Measurements from ENCODE around the gene PROM1.

PROM1 gene

DNA sequence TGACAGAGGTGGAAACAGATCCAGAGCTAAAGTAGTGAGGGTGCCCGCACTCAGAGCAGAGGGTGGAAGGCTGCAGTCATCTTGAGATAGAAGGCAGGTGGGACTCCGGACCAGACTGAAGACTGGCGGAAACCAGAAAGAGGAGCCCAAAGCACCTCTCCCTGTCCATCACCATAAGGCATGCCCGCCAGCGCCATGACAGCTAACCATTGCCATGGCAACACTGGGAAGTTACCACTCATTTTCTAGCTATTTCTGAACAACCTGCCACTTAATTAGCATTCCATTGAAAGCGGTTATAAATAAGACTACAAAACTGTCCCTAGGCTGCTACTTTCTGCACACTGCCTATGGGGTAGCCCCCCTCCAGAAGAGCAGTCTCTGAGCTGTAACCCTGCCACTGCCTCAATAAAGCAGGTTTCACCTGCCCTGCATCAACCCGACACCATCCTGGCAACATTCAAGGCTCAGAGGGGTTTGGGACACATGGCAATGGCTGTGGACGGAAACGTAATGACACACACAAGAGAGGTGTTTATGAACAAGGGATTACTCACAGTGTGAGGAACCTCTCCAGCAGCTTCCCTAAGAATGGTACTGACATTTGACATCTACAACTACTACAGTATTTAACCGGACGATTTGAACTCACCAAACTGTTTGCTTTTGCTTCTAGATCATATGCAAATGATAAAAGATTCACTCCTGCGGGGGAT, 93.1 kb downstream of the PROM1 start:
- no peak for TF ChIP-seq POLR2A (IDR thresholded peaks at IDR 0.05; ENCODE audit: low read depth, low read length)
- no peak for FAIRE-seq
- DNase-seq (ENCODE audit: insufficient read length, low spot score) = no peak

DNA sequence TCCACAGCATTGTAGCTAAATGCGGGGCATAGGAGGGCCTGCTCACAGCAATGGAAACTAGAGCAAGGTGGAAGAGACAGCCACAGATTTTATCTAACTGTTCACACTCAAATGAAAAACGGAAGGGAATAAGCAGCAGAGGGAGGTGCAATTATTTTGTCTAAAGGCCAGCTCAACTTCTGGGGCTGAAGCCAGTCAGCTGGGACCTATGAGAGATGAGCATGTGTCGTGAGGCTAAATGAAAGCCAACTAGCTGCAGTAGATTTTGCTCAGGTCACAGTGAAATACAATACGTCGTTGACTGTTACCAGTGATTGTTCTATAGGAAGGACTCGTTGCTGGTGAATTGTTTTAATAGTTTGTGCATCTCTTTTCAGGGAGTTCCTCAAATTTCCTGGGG, 94.4 kb downstream of the PROM1 start:
- DNase-seq (ENCODE audit: insufficient read length, low spot score) (no peak), FAIRE-seq (no peak)
- no peak for TF ChIP-seq POLR2A (IDR thresholded peaks at IDR 0.05; ENCODE audit: low read depth, low read length)

DNA sequence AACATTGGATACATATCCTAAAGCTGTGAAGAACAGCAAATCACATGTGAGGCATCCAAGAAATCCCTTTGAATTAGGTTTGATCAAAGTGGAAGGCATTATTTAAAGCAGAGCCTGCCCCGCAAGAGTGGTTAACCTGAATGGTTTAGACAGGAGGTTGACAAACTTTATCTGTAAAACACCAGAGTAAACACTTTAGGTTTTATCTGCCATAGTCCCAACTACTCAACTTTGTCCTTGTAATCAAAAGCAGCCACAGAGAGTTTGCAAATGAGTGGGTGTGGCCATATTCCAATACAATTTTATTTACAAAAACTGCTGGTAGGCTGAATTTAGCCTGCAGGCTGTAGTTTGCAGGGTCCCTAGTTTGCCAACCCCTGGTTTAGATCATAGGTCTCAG, 95.6 kb downstream of the PROM1 start:
- DNase-seq (ENCODE audit: insufficient read length, low spot score) = no peak
- TF ChIP-seq POLR2A (IDR thresholded peaks at IDR 0.05; ENCODE audit: low read depth, low read length) = no peak
- no peak for FAIRE-seq

DNA sequence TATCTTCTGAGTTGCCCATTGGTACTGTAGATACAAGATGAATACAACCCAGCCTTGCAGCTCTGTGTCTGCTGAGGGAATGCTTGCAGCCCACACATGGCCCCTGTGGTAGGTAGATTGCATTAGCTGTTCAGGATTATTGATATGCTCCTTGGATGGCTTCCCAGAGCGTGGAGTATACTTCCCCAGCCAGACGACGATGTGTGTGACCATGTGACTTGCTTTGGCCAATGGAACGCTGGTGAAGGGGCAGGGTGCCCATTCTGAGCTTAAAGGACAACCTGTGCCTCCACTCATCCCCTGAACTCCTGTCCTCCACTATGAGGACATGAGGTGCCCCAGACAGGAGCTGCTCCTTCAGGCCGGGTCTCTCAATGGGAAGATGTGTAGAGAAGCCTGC, 96.9 kb downstream of the PROM1 start:
- FAIRE-seq = no peak

DNA sequence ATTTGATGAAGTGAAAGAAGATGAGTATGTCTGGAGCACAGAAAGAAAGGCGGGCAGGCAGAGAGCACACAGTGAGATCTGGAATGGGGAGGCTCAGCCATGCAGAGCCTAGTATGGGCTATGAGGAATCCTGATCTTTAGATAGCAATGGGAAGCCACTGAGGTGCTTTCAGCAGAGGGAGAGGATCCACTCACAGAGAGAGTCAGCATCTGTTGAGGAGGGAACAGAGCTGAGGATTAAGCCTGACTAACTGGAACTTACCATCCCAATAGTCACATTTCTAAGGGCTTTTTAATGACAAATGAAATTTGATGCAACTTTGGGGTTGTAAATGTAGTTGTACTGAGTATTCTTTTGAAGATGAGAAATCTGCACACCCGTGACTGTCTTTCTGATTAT, 100.2 kb downstream of the PROM1 start:
- no peak for TF ChIP-seq POLR2A (IDR thresholded peaks at IDR 0.05; ENCODE audit: low read depth, low read length)
- no peak for DNase-seq (ENCODE audit: insufficient read length, low spot score)
- FAIRE-seq = no peak

More for the DNA sequence above, 96.9 kb downstream of the PROM1 start:
- DNase-seq (ENCODE audit: insufficient read length, low spot score) = no peak
- no peak for TF ChIP-seq POLR2A (IDR thresholded peaks at IDR 0.05; ENCODE audit: low read depth, low read length)

DNA sequence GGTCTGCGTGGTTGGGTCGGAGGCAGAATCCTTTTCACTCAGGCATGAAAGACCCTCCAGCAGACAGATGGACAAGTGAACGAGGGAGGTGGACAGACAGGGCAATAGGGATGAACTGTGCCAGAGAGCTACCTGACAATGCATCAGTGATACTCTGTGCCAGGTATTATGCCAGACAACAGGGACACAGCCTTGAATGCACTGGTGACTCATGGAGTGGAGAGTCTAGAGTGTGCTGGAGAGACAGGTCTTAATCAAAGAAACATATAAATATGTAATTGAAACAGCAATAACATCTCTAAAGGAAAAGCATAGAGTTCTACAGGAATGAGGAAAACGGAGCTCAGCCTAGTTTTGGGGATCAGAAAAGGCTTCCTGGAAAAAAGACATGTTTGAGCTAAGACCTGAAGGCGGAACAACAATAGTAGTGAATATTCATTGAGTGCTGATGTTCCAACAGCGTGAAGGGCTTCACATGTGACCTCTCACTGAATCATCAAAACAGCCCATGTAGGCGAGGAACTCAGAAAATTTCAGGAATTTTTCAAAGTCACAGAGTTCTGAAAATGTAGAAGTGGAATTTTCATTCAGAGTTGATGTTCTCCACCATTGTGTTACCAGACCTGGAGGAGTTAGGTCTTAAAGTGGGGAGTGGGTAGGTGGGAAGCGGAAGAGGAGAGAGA, 100.8 kb downstream of the PROM1 start:
- FAIRE-seq = no peak
- DNase-seq (ENCODE audit: insufficient read length, low spot score) = no peak
- TF ChIP-seq POLR2A (IDR thresholded peaks at IDR 0.05; ENCODE audit: low read depth, low read length) = no peak

DNA sequence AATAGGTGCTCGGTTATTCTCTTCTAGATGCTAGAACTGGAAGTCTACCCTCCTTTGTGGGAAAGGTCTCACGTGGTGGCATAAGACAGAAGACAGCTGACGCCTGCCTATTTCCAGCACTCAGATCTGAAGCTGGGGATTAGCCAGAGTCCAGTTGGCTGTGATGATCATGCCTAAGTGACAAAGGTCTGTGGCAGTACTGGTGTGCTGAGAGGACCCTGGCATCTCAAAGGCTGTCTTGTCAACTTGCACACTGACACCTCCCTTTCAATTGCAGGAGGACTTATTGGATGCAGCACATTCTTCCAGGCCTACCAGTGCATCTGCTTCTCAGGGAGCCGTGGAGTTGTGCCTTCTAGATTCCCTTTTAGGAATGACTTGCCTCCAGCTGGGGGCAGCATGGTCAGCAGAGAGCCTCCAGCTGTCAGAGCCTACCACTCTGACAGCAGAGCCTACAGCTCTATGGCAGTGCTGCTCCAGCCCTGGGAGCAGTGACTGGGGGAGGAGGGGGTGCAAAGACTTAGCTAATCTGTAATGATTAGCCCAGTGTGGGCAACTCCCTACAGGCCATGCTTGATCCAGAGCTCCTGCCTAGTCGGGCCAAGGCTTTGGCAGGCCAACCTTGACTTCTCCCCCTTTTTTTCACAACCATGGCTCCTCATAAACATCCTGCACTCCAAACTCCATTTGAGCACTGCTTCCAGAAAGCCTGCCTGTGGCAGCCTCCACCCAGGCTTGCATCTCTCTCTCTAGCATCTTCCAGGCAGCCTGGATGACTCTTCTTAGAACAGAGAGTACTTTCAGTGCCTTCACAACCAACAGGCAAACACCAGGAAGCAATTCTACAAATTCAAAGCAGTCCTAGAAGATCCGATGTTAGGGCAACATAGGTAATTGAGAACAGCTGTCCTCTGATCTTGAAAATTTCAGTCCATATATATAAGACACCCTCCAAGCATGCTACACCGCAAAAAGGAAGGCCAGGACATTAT, 107.1 kb downstream of the PROM1 start:
- no peak for TF ChIP-seq POLR2A (IDR thresholded peaks at IDR 0.05; ENCODE audit: low read depth, low read length)
- FAIRE-seq (no peak), DNase-seq (ENCODE audit: insufficient read length, low spot score) (no peak)

DNA sequence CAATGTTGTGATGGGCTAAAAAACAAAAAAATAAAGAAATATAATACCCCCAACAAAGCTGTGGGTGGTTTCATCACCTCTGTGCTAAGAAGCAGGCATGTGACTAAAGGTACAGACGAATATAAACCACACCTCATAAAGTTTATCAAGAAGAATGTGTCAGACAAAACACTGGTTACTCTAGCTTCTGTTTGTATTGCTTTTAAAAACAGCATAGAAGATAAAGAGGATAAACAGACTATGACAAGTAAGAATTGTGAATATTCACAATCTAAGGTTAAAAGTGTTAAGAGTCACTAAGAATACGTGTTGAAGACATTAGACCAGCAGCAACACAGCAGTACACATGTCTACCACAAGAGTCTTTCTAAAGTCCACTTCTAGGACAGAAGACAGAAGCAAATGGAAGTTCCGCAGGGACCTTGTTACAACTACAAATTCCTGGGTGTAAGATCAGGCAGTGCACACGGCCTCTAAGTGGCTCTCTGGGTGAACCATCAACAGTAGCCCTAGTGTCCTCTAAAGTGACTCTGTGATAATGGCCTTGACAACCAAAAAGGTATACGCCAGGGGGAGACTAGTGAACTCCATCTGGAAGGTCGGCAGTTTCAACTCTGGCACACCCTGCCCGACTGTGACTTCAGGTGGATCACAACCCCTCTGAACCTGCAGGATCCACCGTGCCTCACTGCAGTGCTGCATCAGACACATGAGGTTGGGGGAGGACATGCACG, 112.6 kb downstream of the PROM1 start:
- FAIRE-seq = no peak
- no peak for DNase-seq (ENCODE audit: insufficient read length, low spot score)
- no peak for TF ChIP-seq POLR2A (IDR thresholded peaks at IDR 0.05; ENCODE audit: low read depth, low read length)

DNA sequence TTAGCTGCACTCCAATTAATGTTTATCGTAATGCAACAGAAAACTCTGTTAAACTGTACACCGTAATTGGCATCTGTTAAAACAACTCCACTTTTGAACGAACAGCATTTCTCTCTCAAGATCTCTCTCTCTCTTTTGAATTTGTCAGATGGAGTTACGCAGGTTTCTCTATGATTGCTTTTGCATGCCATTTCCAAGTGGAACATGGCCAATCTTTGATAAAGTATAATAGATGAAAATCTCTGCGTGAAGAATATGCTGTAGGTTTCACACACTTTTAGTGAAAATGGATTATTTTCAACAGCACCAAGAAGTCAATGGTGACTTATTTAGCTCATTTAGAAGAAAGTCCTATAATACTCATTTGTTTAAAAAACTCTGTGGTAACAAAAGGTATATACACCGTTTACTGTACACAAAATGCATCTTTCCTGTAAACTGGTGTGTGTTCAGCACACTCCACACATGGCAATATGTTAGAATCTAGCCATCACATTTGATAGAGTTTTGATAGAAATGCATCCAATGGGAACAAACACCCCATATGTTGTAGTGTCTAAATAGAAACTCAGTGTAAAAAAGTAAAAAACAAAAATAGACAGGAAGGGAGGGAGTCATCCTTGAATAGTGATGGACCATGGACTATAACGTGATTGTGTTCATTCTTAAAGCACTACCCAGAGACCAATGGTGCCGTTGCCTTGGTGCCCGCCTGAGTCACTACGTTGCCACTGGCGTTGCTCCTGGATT, 115.1 kb downstream of the PROM1 start:
- no peak for TF ChIP-seq POLR2A (IDR thresholded peaks at IDR 0.05; ENCODE audit: low read depth, low read length)
- FAIRE-seq = no peak
- DNase-seq (ENCODE audit: insufficient read length, low spot score) = no peak

DNA sequence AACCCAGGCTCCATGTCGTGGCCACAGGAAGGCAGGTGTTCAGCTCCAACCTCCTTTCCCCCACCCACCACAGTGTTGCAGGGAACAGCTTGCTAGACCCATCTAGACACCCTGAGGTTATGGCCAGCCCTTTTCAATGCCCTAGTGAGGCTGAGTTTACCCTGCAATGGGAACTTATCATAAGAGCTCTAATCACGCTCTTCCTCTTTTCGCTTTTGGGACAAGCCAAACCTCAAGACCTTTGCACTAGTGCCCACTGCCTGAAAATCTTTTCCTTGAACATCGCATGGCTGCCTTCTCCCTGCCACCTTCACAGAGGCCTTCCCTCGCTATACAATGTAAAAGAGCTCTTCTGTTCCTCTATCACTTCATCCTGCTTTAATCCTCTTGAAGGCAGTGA, 118.5 kb downstream of the PROM1 start:
- no peak for FAIRE-seq
- DNase-seq (ENCODE audit: insufficient read length, low spot score) = no peak

DNA sequence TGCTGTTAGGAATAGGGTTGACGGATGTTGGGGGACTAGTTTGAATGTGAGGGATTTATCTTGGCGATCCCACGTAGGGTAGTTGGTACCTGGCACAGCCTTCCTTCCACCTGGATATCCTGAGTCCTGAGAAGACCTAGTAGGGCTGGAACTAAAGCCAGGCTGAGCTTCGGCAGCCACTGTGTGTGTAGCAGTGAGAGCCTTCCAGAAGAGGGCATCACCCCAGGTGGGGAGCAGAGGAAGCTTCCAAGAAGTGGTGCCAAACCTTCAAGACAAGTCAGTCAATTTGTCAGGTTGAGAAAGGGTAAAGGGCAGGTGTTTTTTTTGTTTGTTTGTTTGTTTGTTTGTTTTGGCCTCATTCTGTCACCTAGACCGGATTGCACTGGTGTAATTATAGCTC, 119.7 kb downstream of the PROM1 start:
- FAIRE-seq (no peak), DNase-seq (ENCODE audit: insufficient read length, low spot score) (no peak)
- TF ChIP-seq POLR2A (IDR thresholded peaks at IDR 0.05; ENCODE audit: low read depth, low read length) = no peak

More for the DNA sequence above, 118.5 kb downstream of the PROM1 start:
- TF ChIP-seq POLR2A (IDR thresholded peaks at IDR 0.05; ENCODE audit: low read depth, low read length) = no peak

DNA sequence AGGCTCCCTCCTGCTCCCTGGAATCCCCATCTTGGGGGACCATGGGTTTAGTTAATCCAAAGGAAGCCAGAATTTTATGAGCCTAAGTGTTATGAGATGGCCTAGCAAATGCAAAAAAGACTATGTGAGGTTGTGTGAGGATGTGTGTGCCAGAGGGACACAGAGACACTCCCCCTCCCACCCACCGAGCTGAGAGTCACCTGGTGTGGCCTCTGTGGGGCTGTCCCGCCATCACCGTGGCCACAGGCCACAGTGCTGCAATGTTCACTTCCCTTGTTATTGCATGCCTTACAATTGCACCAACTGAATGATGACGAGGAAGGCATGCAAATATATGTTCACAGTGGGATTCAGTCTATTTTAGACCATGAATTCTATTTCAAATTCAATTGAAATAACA, 120.2 kb downstream of the PROM1 start:
- no peak for DNase-seq (ENCODE audit: insufficient read length, low spot score)
- no peak for FAIRE-seq
- no peak for TF ChIP-seq POLR2A (IDR thresholded peaks at IDR 0.05; ENCODE audit: low read depth, low read length)

DNA sequence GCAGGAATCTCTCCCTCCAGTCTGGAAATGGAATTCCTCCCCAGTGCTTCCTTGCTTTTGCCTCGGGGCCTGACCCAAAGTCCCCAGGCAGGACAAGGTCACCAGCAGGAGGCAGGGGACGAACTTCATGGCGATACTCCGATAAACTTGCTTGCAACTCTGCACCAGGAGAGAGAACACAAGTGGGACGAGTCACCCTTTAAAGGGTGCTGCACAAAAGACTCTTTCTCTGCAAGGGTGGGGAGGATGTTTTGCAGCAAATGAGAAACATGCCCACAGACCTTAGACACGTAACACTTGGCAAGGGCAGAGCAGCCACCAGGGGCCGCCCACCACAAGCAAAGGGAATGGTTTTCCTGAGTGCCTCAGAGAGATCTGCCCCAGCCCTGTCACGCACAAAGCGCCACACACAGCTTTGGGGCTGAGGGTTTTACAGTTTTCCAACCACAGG, 120.8 kb downstream of the PROM1 start, which contains the start of gene FGFBP2:
Gene FGFBP2 (minus strand): TSS at position 175 of the 451 bp plus-strand sequence. CDS start 46 bp downstream, at position 129.
- no peak for FAIRE-seq
- no peak for DNase-seq (ENCODE audit: insufficient read length, low spot score)
- no peak for TF ChIP-seq POLR2A (IDR thresholded peaks at IDR 0.05; ENCODE audit: low read depth, low read length)

Data from H54 (cell line).